Embryonic facial prominence (tissue), 1 donor: Measurements from ENCODE around the gene STIMATE.

Experiments
- DNase-seq: peaks from one replicate; pipeline ENCODE4 v3.0.0-alpha.2; 2016; ENCODE audit errors: extremely low spot score

The STIMATE gene

DNA sequence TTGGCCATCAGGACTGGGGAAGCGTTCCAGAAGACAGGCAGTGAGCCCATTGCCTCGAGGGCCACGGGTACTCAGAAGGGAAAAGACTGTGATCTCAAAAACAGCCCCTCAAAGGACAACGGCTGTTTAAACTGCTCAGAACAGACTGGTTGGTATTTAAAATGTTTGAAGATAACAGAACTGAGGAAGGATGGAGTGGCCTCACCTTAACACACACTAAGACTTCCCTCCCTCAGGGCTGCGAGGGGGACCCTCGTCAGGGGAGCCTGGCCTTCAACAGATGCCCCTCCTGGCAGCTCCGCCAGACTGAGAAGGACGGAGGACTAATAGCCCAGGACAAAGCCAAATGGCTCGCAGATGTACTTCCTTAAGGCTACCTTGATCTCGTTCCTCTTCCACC, 2.6 kb downstream of the STIMATE start:
- DNase-seq = no peak

GRCh38 chr3:52893723-52894122, 3.6 kb downstream of the STIMATE start:
- DNase-seq = no peak

GRCh38 chr3:52892625-52893311, 4.6 kb downstream of the STIMATE start:
- no peak for DNase-seq

GRCh38 chr3:52892290-52892624, 5.1 kb downstream of the STIMATE start:
- DNase-seq = no peak

DNA sequence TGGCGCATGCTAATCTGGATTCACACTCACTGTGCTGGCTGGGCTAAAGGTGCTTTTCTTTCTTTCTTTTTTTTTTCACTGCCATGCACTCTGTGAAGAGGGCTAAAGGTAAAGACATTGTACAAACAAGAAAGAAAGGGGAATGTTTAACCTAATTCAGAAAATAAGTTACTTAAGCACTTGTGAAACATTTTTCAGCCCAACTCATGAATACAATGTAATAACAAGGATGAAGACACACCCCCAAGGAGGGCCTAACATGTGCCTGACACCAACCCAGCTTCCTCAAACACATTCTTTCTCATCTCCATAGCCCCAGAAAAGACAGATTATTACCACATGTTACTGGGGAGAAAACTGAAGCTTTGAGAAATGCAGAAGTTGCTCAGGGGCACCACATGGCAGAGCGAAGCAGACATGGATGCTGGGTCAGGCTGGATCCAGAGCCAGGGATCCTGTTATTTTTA, 5.7 kb downstream of the STIMATE start:
- peak; percentile 18 for DNase-seq

DNA sequence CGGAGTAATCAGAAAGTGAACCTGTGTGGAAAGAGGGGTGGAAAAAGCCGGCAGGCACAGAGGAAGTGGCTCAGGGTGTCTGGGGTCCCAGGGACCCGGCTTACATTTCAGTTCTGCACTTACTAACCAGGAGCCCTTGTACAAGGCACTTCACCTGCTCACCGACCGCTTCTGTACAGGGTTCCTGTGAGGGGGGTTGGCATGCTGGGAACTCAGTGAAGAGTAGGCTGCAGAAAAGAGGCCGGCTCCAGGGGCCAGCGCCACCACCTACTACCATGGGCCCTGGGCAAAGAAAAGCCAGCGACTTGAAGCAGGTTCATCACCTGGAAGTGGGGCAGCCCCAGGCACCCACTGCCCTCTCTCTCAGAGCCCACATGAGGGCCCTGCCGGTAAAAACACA, 6.2 kb downstream of the STIMATE start:
- no peak for DNase-seq

- DNase-seq = no peak
Measured at GRCh38 chr3:52890735-52891134, 6.6 kb downstream of the STIMATE start.

GRCh38 chr3:52889901-52890300, 7.4 kb downstream of the STIMATE start:
- DNase-seq = no peak

DNA sequence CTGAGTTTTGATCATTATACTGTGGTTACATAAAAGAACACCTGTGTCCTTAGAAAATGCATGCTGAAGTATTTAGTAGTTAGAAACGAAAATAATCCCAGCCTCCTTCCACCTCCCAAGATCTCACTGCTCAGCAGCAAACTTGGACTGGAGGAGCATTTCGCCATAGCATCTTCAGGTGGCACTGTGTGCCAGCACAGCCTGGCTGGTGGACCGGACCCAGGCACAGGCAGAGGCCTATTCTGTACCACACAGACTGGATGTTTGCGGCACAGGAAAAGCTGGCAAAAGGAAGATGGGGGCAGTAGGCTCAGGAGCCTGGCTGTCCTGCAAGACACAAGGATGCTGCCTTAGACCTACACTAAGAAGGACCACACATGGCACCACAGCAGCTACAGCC, 10.2 kb downstream of the STIMATE start:
- no peak for DNase-seq

DNA sequence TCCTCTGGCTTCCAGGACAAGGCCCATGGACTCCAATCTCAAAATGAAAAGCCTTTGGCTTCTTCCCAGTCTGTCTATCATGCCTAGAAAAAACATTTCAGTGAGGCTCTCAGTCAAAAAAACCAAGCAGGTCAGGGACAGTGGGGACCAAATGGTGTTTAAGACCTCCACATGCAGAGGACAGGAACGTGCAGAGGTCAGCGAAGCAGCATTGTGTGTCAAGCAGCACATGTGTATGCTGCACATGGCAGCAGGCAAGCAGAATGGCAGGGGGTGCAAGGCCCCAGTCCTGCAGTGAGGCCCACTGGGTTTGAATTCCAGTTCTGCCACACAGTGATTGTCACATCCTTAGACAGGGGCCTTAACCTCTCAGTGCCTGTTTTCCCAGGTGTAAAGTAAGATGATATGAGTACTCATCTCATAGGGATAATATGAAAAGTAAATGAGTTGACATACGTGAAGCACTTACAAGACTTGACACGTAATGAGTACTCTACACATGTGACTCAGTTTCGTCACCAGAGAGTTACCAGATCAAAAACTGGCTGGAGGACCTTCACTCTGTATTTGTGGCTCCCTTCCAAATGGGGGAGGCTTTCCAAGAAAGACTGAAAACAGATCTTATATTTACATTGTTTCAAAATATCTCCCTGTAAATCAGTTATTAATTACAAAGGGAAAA, 11.2 kb downstream of the STIMATE start:
- no peak for DNase-seq

GRCh38 chr3:52882377-52882776, 15.0 kb downstream of the STIMATE start:
- DNase-seq = no peak

DNA sequence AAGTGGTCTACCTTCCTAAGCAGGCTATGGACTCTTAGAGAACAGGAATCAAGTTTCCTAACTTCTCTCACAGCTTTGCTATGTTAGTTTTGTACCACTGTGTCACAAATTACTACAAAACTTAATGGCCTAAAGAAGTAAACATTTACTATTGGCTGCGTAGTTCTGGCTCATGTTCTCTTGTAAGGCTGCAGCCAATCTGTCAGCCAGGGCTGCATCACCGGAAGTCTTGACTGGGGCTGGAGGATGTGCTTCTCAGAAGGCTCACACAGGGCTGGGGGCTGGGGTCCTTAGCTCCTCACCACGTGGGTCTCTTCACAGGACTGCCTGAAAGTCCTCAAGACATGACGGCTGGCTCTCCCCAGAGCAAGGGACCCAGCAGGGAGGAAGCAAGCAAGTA, 15.5 kb downstream of the STIMATE start:
- no peak for DNase-seq

- DNase-seq = no peak
Measured at GRCh38 chr3:52880474-52880873, 16.9 kb downstream of the STIMATE start.

DNA sequence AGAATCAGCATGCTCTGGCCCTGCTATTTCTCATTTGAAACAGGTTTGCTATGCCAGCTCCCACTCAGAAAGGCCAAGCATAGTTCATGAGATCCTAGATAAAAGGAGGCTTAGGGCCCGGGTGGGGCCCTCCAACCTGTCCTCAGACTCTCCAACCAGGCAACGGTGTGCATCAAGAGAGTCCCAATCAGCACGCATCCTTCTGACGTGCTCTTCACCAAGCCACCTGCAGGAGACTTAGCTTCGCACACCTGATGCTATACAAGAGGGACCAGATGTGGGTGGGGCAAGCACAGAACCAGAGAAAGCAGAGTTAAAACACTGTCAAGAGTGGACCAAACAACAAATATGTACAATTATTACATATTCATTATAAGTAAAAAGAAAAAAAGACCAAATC, 17.3 kb downstream of the STIMATE start:
- DNase-seq = no peak

DNA sequence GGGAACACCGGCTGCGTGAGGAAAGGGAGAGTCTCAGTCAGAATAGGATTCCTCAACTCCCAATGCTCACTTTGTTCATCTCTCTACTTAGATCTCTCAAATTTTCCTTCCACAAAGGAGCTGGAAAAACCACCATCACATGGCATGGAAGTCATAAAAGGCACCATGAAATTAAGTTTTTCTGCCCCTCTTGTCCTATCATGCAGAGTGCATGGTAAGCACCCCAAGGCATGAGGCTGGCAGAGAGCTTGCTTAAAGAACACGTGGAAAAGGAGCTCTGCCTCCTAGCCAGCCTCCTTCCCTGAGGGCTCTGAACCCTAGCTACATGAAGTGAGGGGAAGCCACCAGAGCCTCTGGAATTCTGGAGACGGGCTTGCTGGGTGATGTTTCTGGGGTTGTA, 17.8 kb downstream of the STIMATE start:
- no peak for DNase-seq

- DNase-seq = no peak
Measured at GRCh38 chr3:52879090-52879489, 18.3 kb downstream of the STIMATE start.

GRCh38 chr3:52877085-52877484, 20.3 kb downstream of the STIMATE start:
- DNase-seq = no peak

DNA sequence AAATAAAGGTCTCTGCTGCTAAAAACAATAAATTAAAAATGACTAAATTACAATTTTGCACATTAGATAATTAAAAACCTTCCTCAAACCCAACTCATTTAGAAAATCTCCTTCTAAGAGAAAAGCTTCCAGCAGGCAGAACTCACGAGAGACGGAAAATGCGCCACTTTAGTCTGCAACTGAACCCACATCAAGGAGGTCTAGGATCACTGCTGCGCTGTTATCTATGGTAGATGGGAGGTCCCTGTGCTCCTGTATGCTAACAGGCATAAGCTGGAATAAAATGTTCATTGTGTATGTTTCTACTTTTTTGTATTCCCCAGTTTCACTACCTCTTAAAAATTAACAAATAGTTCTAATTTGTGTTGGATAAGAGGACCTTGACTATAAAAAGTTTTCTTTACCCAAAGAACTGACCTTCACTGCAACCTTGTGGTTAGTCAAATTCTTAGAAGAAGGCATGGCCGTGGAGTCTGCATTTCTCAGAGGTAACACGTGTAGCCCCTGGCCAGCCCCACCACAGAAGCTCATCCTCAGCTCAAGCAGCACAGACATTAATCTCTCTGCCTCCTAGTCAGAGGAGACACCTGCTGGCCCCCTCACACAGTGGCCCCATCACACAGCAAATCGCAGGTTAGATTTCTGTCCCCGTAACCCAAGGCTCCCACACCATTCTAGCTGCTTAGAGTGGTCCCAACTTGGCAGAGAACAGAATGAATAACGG, 22.3 kb downstream of the STIMATE start:
- DNase-seq = no peak

DNA sequence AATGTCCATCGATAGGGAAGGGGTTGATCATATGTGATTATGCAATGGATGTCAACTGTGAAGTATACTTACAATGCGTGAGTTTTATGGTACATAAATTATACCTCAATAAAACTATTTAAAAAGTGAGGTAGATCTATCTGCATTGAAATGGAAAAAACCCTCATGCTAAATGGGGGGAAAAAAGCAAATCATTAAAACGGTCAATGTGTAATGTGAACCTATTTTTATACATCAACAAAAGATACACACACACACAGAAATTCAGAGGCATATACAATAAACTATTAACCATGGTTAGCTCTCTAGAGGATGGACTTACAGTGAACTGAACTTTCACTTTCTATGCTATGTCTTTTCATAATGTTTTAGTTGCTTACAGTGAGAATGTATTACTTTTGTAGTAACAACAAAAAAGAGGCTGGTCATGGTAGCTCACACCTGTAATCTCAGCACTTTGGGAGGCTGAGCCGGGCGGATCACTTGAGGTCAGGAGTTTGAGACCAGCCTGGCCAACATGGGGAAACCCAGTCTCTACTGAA, 23.1 kb downstream of the STIMATE start:
- no peak for DNase-seq

GRCh38 chr3:52873433-52874159, 23.8 kb downstream of the STIMATE start:
- no peak for DNase-seq

DNA sequence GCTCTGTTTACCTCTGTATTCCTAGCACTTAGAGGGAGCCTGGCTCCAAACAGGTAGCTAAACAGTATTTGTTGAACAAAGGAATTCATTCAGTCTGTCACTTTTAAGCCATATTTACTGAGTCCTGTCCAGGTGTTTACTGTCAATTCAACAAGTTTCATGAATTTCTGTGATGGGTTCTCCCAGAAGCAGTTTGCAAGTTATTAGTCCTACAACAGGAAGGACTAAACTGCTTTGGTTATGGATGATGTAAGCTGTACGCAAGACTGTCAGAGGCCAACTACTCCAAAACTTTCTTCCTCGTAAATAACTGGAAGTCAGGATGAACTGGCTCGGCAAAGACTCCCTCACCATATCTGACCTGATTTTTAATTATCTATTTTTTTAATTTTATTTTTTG, 25.1 kb downstream of the STIMATE start:
- DNase-seq = no peak

- no peak for DNase-seq
Measured at GRCh38 chr3:52871761-52872160, 25.6 kb downstream of the STIMATE start.
